ENCODE results near the gene ETV3. TPM values are rescaled to one million over a fixed set of nuclear protein-coding genes. Genes with fewer than 3 reads are reported as not detected.
A peak's percentile ranks its signal among the peaks of the same experiment; 100 is the strongest.
"Not testable (repeated sequence)": the region's sequence is repeated elsewhere in the genome, so short reads cannot be mapped to it uniquely, and the experiment has no call there.

Gene ETV3
- total RNA-seq, 1 donor from 2014 or later: 37.2 TPM

- no peak for DNase-seq (ENCODE audit: low spot score)
These were observed 24.6 kb downstream of the ETV3 start for GRCh38 chr1:157113631-157114030.

GRCh38 chr1:157113106-157113505 lies 25.1 kb downstream of the ETV3 start:
- DNase-seq (ENCODE audit: low spot score): peak; percentile 51

- peak; percentile 53 for DNase-seq (ENCODE audit: low spot score)
These were observed 25.9 kb downstream of the ETV3 start for GRCh38 chr1:157112186-157112867.

- peak; percentile 68 for DNase-seq (ENCODE audit: low spot score)
These were observed 26.6 kb downstream of the ETV3 start for GRCh38 chr1:157111396-157112165.

- peak; percentile 82 for DNase-seq (ENCODE audit: low spot score)
These were observed 27.5 kb downstream of the ETV3 start for GRCh38 chr1:157110686-157111085.

GRCh38 chr1:157110003-157110402 lies 28.2 kb downstream of the ETV3 start:
- DNase-seq (ENCODE audit: low spot score): no peak

- DNase-seq (ENCODE audit: low spot score): no peak
These were observed 29.7 kb downstream of the ETV3 start for GRCh38 chr1:157108448-157108847.

GRCh38 chr1:157107702-157108101 lies 30.5 kb downstream of the ETV3 start:
- DNase-seq (ENCODE audit: low spot score): peak; percentile 69

- peak; percentile 65 for DNase-seq (ENCODE audit: low spot score)
These were observed 31.4 kb downstream of the ETV3 start for GRCh38 chr1:157106813-157107189.

GRCh38 chr1:157105988-157106812 lies 32.0 kb downstream of the ETV3 start:
- DNase-seq (ENCODE audit: low spot score): peak; percentile 83

GRCh38 chr1:157105298-157105987 lies 32.8 kb downstream of the ETV3 start:
- peak; percentile 88 for DNase-seq (ENCODE audit: low spot score)

- no peak for DNase-seq (ENCODE audit: low spot score)
These were observed 33.4 kb downstream of the ETV3 start for GRCh38 chr1:157104598-157105293.

GRCh38 chr1:157103268-157103667 lies 34.9 kb downstream of the ETV3 start:
- no peak for DNase-seq (ENCODE audit: low spot score)

GRCh38 chr1:157101149-157101548 lies 37.0 kb downstream of the ETV3 start:
- DNase-seq (ENCODE audit: low spot score): no peak

GRCh38 chr1:157099633-157100009 lies 38.6 kb downstream of the ETV3 start, which contains the start of gene ETV3L:
Gene ETV3L, minus strand, starts transcription at chr1:157099808. Its CDS starts 285 bp downstream, at chr1:157099523.
- peak; percentile 37 for DNase-seq (ENCODE audit: low spot score)

- DNase-seq (ENCODE audit: low spot score): not testable (repeated sequence)
These were observed 39.1 kb downstream of the ETV3 start for GRCh38 chr1:157098987-157099632.

GRCh38 chr1:157098519-157098918 lies 39.7 kb downstream of the ETV3 start:
- DNase-seq (ENCODE audit: low spot score): no peak

- no peak for DNase-seq (ENCODE audit: low spot score)
These were observed 40.5 kb downstream of the ETV3 start for GRCh38 chr1:157097692-157098091.

GRCh38 chr1:157096881-157097280 lies 41.3 kb downstream of the ETV3 start:
- peak; percentile 39 for DNase-seq (ENCODE audit: low spot score)

- DNase-seq (ENCODE audit: low spot score): peak; percentile 68
These were observed 42.6 kb downstream of the ETV3 start for GRCh38 chr1:157095551-157095950.
